ENCODE results near the gene AATF. TPM values are rescaled to one million over a fixed set of nuclear protein-coding genes. Genes with fewer than 3 reads are reported as not detected.

Gene AATF
- total RNA-seq, 2 experiments from 2014 or later: 40.3 to 40.8 TPM

GRCh38 chr17:37065486-37066321, 117.0 kb downstream of the AATF start:
- Mint-ChIP-seq H3K27me3 (no peaks in the 10 kb centered on the region), H3K27ac (no peak overlapping the region), H3K4me1 (ENCODE audit: low read depth) (no peaks in the 10 kb centered on the region), H3K36me3 (ENCODE audit: low read depth) (no peaks in the 10 kb centered on the region), H3K4me3 (no peak overlapping the region), H3K9me3 (no peaks in the 10 kb centered on the region)
- no peak for DNase-seq
- no peaks in the 10 kb centered on the region for H3K36me3 ChIP-seq (ENCODE audit: insufficient read depth, low read length)
- H3K27ac ChIP-seq (ENCODE audit: low read depth in 1 of 2, low read length in 2 of 2): no peak overlapping the region
- TF ChIP-seq, protein P1, sequence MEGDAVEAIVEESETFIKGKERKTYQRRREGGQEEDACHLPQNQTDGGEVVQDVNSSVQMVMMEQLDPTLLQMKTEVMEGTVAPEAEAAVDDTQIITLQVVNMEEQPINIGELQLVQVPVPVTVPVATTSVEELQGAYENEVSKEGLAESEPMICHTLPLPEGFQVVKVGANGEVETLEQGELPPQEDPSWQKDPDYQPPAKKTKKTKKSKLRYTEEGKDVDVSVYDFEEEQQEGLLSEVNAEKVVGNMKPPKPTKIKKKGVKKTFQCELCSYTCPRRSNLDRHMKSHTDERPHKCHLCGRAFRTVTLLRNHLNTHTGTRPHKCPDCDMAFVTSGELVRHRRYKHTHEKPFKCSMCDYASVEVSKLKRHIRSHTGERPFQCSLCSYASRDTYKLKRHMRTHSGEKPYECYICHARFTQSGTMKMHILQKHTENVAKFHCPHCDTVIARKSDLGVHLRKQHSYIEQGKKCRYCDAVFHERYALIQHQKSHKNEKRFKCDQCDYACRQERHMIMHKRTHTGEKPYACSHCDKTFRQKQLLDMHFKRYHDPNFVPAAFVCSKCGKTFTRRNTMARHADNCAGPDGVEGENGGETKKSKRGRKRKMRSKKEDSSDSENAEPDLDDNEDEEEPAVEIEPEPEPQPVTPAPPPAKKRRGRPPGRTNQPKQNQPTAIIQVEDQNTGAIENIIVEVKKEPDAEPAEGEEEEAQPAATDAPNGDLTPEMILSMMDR (IDR thresholded peaks at IDR 0.05): no peak
- ChIA-PET POLR2A (no interaction called here), CTCF (no interaction called here)
- no peaks in the 10 kb centered on the region for H3K9me3 ChIP-seq (ENCODE audit: control insufficient read depth in 1 of 2, insufficient read depth in 1 of 2, low read length in 2 of 2)
- H3K4me3 ChIP-seq (ENCODE audit: low read length): no peak overlapping the region
- no peaks in the 10 kb centered on the region for H3K4me1 ChIP-seq (ENCODE audit: insufficient read depth, low read length)
- intact Hi-C loops (cut with DNase I, micrococcal nuclease): no loop called here
- H3K27me3 ChIP-seq (ENCODE audit: control insufficient read depth in 1 of 2, insufficient read depth in 2 of 2, low read length in 2 of 2): no peaks in the 10 kb centered on the region
- ATAC-seq (ENCODE audit: poor library complexity): no peak

GRCh38 chr17:37066322-37067255, 117.8 kb downstream of the AATF start:
- ChIA-PET CTCF (no interaction called here), POLR2A (no interaction called here)
- Histone ChIP-seq H3K36me3 (ENCODE audit: insufficient read depth, low read length) (no peaks in the 10 kb centered on the region), H3K27me3 (ENCODE audit: control insufficient read depth in 1 of 2, insufficient read depth in 2 of 2, low read length in 2 of 2) (no peaks in the 10 kb centered on the region), H3K4me1 (ENCODE audit: insufficient read depth, low read length) (no peaks in the 10 kb centered on the region), H3K9me3 (ENCODE audit: control insufficient read depth in 1 of 2, insufficient read depth in 1 of 2, low read length in 2 of 2) (no peaks in the 10 kb centered on the region), H3K4me3 (ENCODE audit: low read length) (no peak overlapping the region), H3K27ac (ENCODE audit: low read depth in 1 of 2, low read length in 2 of 2) (no peak overlapping the region)
- no peak overlapping the region for H3K4me3 Mint-ChIP-seq
- no peaks in the 10 kb centered on the region for H3K36me3 Mint-ChIP-seq (ENCODE audit: low read depth)
- H3K27ac Mint-ChIP-seq: no peak overlapping the region
- TF ChIP-seq, protein P1 (IDR thresholded peaks at IDR 0.05): no peak
- ATAC-seq (ENCODE audit: poor library complexity) (no peak), DNase-seq (no peak)
- no peaks in the 10 kb centered on the region for H3K9me3 Mint-ChIP-seq
- H3K4me1 Mint-ChIP-seq (ENCODE audit: low read depth): no peaks in the 10 kb centered on the region
- intact Hi-C loops (cut with DNase I, micrococcal nuclease): no loop called here
- no peaks in the 10 kb centered on the region for H3K27me3 Mint-ChIP-seq

DNA sequence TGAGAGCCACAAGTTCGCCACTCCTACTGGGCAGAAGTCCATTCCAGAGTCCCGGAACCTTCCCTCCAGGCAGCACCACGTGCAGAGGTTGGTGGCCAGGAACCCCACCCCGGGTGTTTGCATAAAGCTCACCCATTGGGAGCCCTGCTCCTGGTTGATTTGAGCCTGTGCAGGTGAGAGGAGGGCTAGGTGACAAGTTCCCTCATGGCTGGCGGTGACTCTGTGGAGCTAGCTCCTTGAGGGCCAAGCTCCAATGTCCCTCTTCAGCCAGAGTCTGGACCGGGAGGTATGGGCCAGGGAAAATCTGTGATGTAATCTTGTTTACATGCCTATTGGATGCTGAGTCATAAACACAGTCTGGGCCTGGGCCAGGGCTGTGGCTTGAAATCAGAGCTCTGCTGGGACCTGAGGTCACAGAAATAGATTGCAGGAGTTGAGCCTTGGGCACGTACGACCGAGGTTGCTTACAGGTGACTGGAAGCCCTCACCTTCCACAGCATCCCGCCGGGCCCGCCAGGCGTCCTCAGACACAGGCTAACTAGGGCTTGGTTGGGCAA, 118.9 kb downstream of the AATF start:
- no peak overlapping the region for H3K4me3 Mint-ChIP-seq
- no peaks in the 10 kb centered on the region for H3K36me3 ChIP-seq (ENCODE audit: insufficient read depth, low read length)
- no peaks in the 10 kb centered on the region for H3K27me3 Mint-ChIP-seq
- no peaks in the 10 kb centered on the region for H3K4me1 Mint-ChIP-seq (ENCODE audit: low read depth)
- DNase-seq: no peak
- no peaks in the 10 kb centered on the region for H3K9me3 Mint-ChIP-seq
- H3K27ac Mint-ChIP-seq: no peak overlapping the region
- TF ChIP-seq, protein P1 (IDR thresholded peaks at IDR 0.05): no peak
- ChIA-PET CTCF (no interaction called here), POLR2A (no interaction called here)
- H3K4me1 ChIP-seq (ENCODE audit: insufficient read depth, low read length): no peaks in the 10 kb centered on the region
- ATAC-seq (ENCODE audit: poor library complexity): no peak
- no peaks in the 10 kb centered on the region for H3K27me3 ChIP-seq (ENCODE audit: control insufficient read depth in 1 of 2, insufficient read depth in 2 of 2, low read length in 2 of 2)
- H3K4me3 ChIP-seq (ENCODE audit: low read length): no peak overlapping the region
- H3K36me3 Mint-ChIP-seq (ENCODE audit: low read depth): no peaks in the 10 kb centered on the region
- intact Hi-C loops (cut with DNase I, micrococcal nuclease): no loop called here
- H3K27ac ChIP-seq (ENCODE audit: low read depth in 1 of 2, low read length in 2 of 2): no peak overlapping the region
- no peaks in the 10 kb centered on the region for H3K9me3 ChIP-seq (ENCODE audit: control insufficient read depth in 1 of 2, insufficient read depth in 1 of 2, low read length in 2 of 2)
